ENCODE data around the gene ACE. TPM values are rescaled to one million over a fixed set of nuclear protein-coding genes. Genes with fewer than 3 reads are reported as not detected.

ACE gene
- total RNA-seq, 4 donors from 2014 or later: 3.0 to 10.2 (median 7.2) TPM

DNA sequence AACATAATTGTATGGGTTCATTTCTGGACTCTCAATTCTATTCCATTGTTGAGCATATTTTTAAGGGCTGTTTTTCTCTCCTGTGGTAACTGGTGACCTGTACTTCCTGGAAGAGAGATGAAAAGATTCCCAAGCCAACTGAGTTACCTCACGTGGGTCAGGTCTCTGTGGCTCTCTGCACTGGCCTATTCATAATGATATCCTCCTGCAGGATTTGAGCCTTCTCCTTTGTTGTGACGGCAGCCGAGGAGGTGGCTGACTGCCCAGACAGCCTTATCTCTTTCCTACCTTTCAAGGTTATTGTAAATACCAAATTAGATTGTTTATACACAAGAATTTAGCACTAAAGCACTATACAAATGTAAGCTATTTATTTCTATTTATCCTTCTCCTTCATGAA is 2.7 kb upstream of the ACE start:
- intact Hi-C loops (cut with DNase I; ENCODE audit: low total_unique reads): no loop called here
- TF ChIP-seq, protein P1, sequence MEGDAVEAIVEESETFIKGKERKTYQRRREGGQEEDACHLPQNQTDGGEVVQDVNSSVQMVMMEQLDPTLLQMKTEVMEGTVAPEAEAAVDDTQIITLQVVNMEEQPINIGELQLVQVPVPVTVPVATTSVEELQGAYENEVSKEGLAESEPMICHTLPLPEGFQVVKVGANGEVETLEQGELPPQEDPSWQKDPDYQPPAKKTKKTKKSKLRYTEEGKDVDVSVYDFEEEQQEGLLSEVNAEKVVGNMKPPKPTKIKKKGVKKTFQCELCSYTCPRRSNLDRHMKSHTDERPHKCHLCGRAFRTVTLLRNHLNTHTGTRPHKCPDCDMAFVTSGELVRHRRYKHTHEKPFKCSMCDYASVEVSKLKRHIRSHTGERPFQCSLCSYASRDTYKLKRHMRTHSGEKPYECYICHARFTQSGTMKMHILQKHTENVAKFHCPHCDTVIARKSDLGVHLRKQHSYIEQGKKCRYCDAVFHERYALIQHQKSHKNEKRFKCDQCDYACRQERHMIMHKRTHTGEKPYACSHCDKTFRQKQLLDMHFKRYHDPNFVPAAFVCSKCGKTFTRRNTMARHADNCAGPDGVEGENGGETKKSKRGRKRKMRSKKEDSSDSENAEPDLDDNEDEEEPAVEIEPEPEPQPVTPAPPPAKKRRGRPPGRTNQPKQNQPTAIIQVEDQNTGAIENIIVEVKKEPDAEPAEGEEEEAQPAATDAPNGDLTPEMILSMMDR (IDR thresholded peaks at IDR 0.05): no peak
- TF ChIP-seq POLR2A (IDR thresholded peaks at IDR 0.05): no peak
- no peak overlapping the region for H3K4me3 ChIP-seq (ENCODE audit: low read depth, poor library complexity, severe bottlenecking)
- no peak for DNase-seq (ENCODE audit: low spot score in 2 of 2)
- 32 to 36% methylated on average over 3 of the region's 3 CpGs for WGBS, 2 donors

DNA sequence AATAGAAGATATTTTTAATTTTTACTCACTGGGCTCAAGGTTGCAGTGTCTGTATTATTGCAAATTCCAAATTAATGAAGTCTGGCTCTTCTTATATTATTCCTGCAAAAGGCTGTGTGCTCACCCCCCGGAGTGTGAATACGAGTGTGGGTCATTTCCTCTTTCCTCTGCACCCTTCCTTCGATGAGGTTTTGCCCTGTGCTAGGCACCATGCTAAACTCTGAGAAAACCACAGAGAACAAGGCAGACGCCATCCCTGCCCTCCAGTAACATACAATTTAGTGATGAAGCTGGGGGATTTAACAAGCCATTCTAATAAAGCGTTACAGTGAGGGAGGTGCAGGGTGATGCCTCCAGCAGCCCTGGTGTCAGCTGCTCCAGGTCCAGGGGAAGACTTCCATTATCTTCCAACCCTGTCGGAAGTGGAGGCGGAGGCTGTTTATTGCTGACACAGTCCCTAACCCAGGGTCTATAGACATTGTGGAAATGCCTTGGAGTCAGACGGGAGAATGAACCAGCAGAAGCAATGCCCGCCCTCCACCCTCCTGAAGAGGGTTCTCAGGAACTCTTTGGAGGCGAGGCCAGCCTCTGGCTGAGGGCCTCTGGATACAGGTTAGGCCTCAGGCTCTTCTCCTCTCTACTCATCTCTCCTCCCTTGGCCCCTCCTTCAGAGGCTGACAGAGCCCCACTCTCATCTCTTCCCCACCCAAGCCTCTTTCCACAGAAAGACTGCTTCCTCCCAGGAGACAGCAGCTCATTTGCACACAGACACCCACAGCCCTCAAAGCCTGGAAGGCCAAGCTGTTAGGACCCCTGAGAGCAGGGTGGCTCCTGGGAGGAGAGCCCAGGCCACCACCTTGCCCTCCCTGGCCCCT is 2.0 kb upstream of the ACE start:
- intact Hi-C loops (cut with DNase I; ENCODE audit: low total_unique reads): loop anchor here (5.0 kb wide), 1 partner anchor 38 kb away; no protein-coding TSS in a partner anchor
- TF ChIP-seq POLR2A (IDR thresholded peaks at IDR 0.05): no peak
- TF ChIP-seq, protein P1 (IDR thresholded peaks at IDR 0.05): no peak
- no peak overlapping the region for H3K4me3 ChIP-seq (ENCODE audit: low read depth, poor library complexity, severe bottlenecking)
- DNase-seq (ENCODE audit: low spot score in 2 of 2): no peak
- 70 to 74% methylated on average over 10 of the region's 10 CpGs for WGBS, 2 donors

DNA sequence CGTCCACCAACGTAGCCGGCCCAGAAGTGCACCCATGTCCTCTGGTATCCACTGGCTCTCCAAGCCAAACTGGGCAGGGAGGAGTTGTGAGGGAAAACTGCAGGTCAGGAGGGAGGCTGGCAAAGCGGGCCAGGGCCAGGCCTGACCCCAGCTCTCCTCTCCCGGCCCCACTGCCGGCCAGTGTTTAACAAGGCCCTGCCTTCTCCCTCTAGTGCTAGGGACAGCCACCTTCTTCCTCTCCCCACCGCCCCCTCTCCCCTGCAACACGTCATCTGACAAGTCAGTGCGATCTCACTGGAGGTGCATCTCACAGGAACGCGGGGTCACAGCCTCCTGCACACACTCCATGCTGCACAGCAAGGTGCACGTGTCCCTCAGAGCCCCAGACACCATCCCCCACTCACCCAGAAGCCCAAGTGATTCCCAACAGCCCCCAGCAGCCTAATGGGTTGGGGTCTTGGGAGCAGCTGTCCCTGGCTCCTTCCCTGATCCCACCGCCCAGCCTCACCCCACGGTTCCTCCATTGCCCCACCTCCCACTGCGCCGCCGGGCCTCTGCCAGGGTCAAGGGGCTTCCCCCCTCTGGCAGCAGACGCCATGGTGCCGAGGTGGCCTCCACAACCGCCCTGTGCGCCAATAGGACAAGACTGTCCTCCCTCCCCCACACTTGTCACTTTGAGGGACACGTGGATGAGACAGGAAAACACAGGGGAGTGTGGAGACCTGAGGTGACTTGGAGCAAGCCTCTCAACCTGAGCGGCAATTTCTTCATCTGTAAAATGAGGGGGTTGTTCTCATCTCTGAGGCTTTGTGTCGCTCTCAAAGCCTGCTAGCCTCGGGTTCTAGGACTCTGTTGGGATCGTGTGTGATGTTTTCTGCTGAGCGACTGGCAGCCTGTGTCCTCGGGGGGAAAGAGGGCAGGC is 1.1 kb upstream of the ACE start:
- no peak for DNase-seq (ENCODE audit: low spot score in 2 of 2)
- TF ChIP-seq POLR2A (IDR thresholded peaks at IDR 0.05): no peak
- TF ChIP-seq, protein P1 (IDR thresholded peaks at IDR 0.05): no peak
- intact Hi-C loops (cut with DNase I; ENCODE audit: low total_unique reads): loop anchor here (5.0 kb wide), 1 partner anchor 38 kb away; no protein-coding TSS in a partner anchor
- H3K4me3 ChIP-seq (ENCODE audit: low read depth, poor library complexity, severe bottlenecking): no peak overlapping the region
- WGBS, 2 donors: 65 to 69% methylated on average over 27 to 28 of the region's 28 CpGs

DNA sequence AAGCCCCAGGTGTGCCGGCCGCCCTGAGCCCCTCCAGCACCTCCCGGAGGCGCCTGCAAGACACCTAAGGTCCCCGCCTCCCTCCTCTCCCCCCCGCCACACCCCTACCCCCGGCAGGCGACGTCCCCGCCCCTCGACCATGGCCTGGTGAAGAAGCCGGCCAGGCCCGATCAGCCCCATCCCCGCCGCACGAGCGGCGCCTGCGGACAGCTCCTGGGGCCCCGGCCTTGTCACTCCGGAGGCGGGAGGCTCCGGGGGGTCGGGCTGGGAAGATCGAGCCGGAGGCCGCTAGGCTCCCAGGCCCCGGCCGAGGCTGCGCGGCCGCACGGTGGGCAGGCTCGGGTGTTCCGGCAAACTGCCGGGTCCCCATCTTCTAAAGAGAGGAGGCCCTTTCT is 405 bp upstream of the ACE start:
- WGBS, 2 donors: 0 to 13% methylated on average over 3 to 13 of the region's 36 CpGs
- no peak for DNase-seq (ENCODE audit: low spot score in 2 of 2)

More for the DNA sequence above, 405 bp upstream of the ACE start:
- H3K4me3 ChIP-seq (ENCODE audit: low read depth, poor library complexity, severe bottlenecking): peak overlapping the region; percentile 36
- TF ChIP-seq, protein P1 (IDR thresholded peaks at IDR 0.05): no peak
- no peak for TF ChIP-seq POLR2A (IDR thresholded peaks at IDR 0.05)
- intact Hi-C loops (cut with DNase I; ENCODE audit: low total_unique reads): loop anchor here (5.0 kb wide), 1 partner anchor 39 kb away; no protein-coding TSS in a partner anchor

All from lower leg skin (tissue), 4 donors.